A549 (cell line): ENCODE results near the gene CLN5. TPM values are rescaled to one million over a fixed set of nuclear protein-coding genes. Genes with fewer than 3 reads are reported as not detected.

Experiments used
- ATAC-seq, 2 experiments: fragments of 200-7000 bp in 1 of 2; fragments of >200 bp in 1 of 2; cut with Nextera tagmentation in 1 of 2; cut with Tn5 transposase in 1 of 2; 3 replicates each; pipeline versions ENCODE4 v1.8.0 to v1.9.1; 2018 to 2020; ENCODE audit warnings: mild to moderate bottlenecking in 1 of 2, moderate library complexity in 1 of 2
- CTCF ChIA-PET: fragments of 300-600 bp; sonication (Branson Sonifier 250); formaldehyde crosslinking; extraction: SDS; loops from one replicate; lab custom pipeline; 2021; ENCODE audit warnings: antibody characterized with exemption, inconsistent platforms; lab: Yijun Ruan, JAX
- POLR2A ChIA-PET: fragments of 350-600 bp; formaldehyde crosslinking; extraction: SDS; loops from one replicate; lab custom pipeline; 2021; ENCODE audit warnings: antibody characterized with exemption, inconsistent platforms; lab: Yijun Ruan, JAX
- DNase-seq, 2 experiments: peaks; one replicate each; pipeline versions ENCODE4 v3.0.0 to v3.0.0-alpha.2; 2011 to 2016; ENCODE audit warnings: low read depth in 1 of 2, low spot score in 1 of 2
- FAIRE-seq: peaks from 2 replicates; lab custom pipeline; 2011; peaks lifted over from hg19 to GRCh38; lab: Jason Lieb, UNC
- H3K27ac ChIP-seq, 2 experiments: fragments of >200 bp; sonication (Bioruptor Twin); formaldehyde crosslinking; 3 replicates each; pipeline ENCODE4 v1.5.1; 2016 to 2017
- H3K4me1 ChIP-seq: fragments of >200 bp; sonication (Bioruptor Twin); formaldehyde crosslinking; 3 replicates; pipeline ENCODE4 v1.6.1; 2016
- H3K4me2 ChIP-seq: fragments of >200 bp; sonication (Bioruptor Twin); formaldehyde crosslinking; 3 replicates; pipeline ENCODE4 v1.6.1; 2016
- H3K4me3 ChIP-seq: fragments of >200 bp; sonication (Bioruptor Twin); formaldehyde crosslinking; 3 replicates; pipeline ENCODE4 v1.5.1; 2016
- H3K9me3 ChIP-seq: fragments of >200 bp; sonication (Bioruptor Twin); formaldehyde crosslinking; 3 replicates; pipeline ENCODE4 v1.6.1; 2016
- CEBPB ChIP-seq, 2 experiments: fragments of >200 bp in 1 of 2; sonication (Bioruptor Twin) in 1 of 2; formaldehyde crosslinking in 1 of 2; IDR thresholded peaks; 2 replicates each; pipeline ENCODE4 v1.6.1; 2012 to 2016
- CHD2 ChIP-seq: fragments of 150-350 bp; IDR thresholded peaks from 2 replicates; pipeline ENCODE4 v1.6.1; 2014; ENCODE audit warnings: low read length; ENCODE audit not compliant: partially characterized antibody
- CHD4 ChIP-seq: fragments of 200-600 bp; sonication (generic); IDR thresholded peaks from 2 replicates; pipeline ENCODE4 v1.6.1; 2016; ENCODE audit warnings: antibody characterized with exemption, mild to moderate bottlenecking, borderline replicate concordance
- EHF ChIP-seq: fragments of 250-450 bp; sonication (Bioruptor Pico); IDR thresholded peaks from 2 replicates; pipeline ENCODE4 v1.5.0; 2020; ENCODE audit warnings: mild to moderate bottlenecking
- EHMT2 ChIP-seq: fragments of 200-600 bp; sonication (generic); IDR thresholded peaks from 2 replicates; pipeline ENCODE4 v1.6.1; 2016; ENCODE audit warnings: antibody characterized with exemption, low read depth, mild to moderate bottlenecking, moderate library complexity
- EP300 ChIP-seq, 2 experiments: fragments of >200 bp; sonication (Bioruptor Twin); formaldehyde crosslinking; IDR thresholded peaks; 2 replicates in 1 of 2; 3 replicates in 1 of 2; pipeline ENCODE4 v1.6.1; 2016 to 2017
- FOSB ChIP-seq: fragments of 250-450 bp; sonication (Bioruptor Pico); IDR thresholded peaks from 2 replicates; pipeline ENCODE4 v1.5.0; 2020; ENCODE audit warnings: mild to moderate bottlenecking, moderate library complexity
- FOSL2 ChIP-seq, 2 experiments: fragments of 450-650 bp in 1 of 2; fragments of >200 bp in 1 of 2; sonication (Bioruptor Twin) in 1 of 2; formaldehyde crosslinking; IDR thresholded peaks; 2 replicates each; pipeline versions ENCODE4 v1.5.0 to v1.6.1; 2016 to 2020; ENCODE audit warnings: mild to moderate bottlenecking in 1 of 2, moderate library complexity in 1 of 2
- GATA3 ChIP-seq: IDR thresholded peaks from 2 replicates; pipeline ENCODE4 v1.6.1; 2012; ENCODE audit warnings: borderline replicate concordance
- HEYL ChIP-seq: fragments of 250-450 bp; sonication (Bioruptor Pico); IDR thresholded peaks from 2 replicates; pipeline ENCODE4 v1.8.0; 2021; ENCODE audit warnings: mild to moderate bottlenecking, moderate library complexity
- JUN ChIP-seq, 2 experiments: fragments of >200 bp; sonication (Bioruptor Twin); formaldehyde crosslinking; IDR thresholded peaks; 2 replicates in 1 of 2; 3 replicates in 1 of 2; pipeline ENCODE4 v1.6.1; 2016 to 2017
- KDM5A ChIP-seq: fragments of 200-600 bp; sonication (generic); IDR thresholded peaks from 2 replicates; pipeline ENCODE4 v1.6.1; 2016; ENCODE audit warnings: antibody characterized with exemption, mild to moderate bottlenecking
- MAFK ChIP-seq: fragments of 450-650 bp; IDR thresholded peaks from 2 replicates; pipeline ENCODE4 v1.6.1; 2014; ENCODE audit not compliant: partially characterized antibody
- NFE2L2 ChIP-seq: fragments of 150-350 bp; conservative IDR thresholded peaks from 2 replicates; pipeline ENCODE4 v1.6.1; 2014; ENCODE audit warnings: low read length
- NR3C1 ChIP-seq: fragments of >200 bp; sonication (Bioruptor Twin); formaldehyde crosslinking; IDR thresholded peaks from 3 replicates; pipeline ENCODE4 v1.6.1; 2017
- POLR2AphosphoS2 ChIP-seq: conservative IDR thresholded peaks from 2 replicates; pipeline ENCODE4 v1.6.1; 2012; ENCODE audit warnings: low read length, improper control_type of control experiment, inconsistent platforms
- RCOR1 ChIP-seq: fragments of 150-350 bp; IDR thresholded peaks from 2 replicates; pipeline ENCODE4 v1.6.1; 2014; ENCODE audit warnings: antibody characterized with exemption, low read length, low read depth
- RFX5 ChIP-seq: fragments of 450-650 bp; IDR thresholded peaks from 2 replicates; pipeline ENCODE4 v1.7.1; 2014; ENCODE audit warnings: antibody characterized with exemption, mild to moderate bottlenecking, moderate library complexity
- SMC3 ChIP-seq: fragments of >200 bp; sonication (Bioruptor Twin); formaldehyde crosslinking; IDR thresholded peaks from 3 replicates; pipeline ENCODE4 v1.6.1; 2018; ENCODE audit warnings: inconsistent platforms
- TP53 ChIP-seq: fragments of 250-450 bp; sonication (Bioruptor Pico); IDR thresholded peaks from 2 replicates; pipeline ENCODE4 v1.5.0; 2021; ENCODE audit warnings: mild to moderate bottlenecking, moderate library complexity
- WGBS: methylation state at CpG from one replicate; pipeline ENCODE4 v1.1.6; 2017; ENCODE audit errors: missing lambda C conversion rate; 5-methylcytosine and 5-hydroxymethylcytosine counted together
- polyA plus RNA-seq, 4 experiments: library from polyadenylated mRNA; depleted of rRNA in 3 of 4; stranded (reverse); fragments of >200 nt; fragmentation: RNase III in 1 of 4; extraction: RNeasy Plus Mini Kit Qiagen cat#74134 plus additional on column Dnase treatment in 1 of 4; gene quantifications; 2 replicates in 3 of 4; 3 replicates in 1 of 4; pipeline ENCODE4 v1.2.3, GENCODE V29; 2011 to 2017
- TF ChIP-seq, protein P1 (sequence below): fragments of 200-600 bp; sonication (generic); IDR thresholded peaks from 2 replicates; pipeline ENCODE4 v1.6.1; 2016; ENCODE audit warnings: antibody characterized with exemption, mild to moderate bottlenecking, moderate library complexity
- TF ChIP-seq, protein P2 (sequence below): fragments of 450-650 bp; IDR thresholded peaks from 2 replicates; pipeline ENCODE4 v1.6.1; 2014; ENCODE audit warnings: antibody characterized with exemption
- TF ChIP-seq, protein P3 (sequence below): fragments of 150-350 bp; IDR thresholded peaks from 2 replicates; pipeline ENCODE4 v1.6.1; 2014; ENCODE audit warnings: low read depth, mild to moderate bottlenecking, low read length
- TF ChIP-seq, protein P4 (sequence below): IDR thresholded peaks from 2 replicates; pipeline ENCODE4 v1.6.1; 2012

The CLN5 gene
- polyA plus RNA-seq, 2 of the 4 experiments (the other 2 are of a cell fraction), result 11.7 to 21.1 TPM

DNA sequence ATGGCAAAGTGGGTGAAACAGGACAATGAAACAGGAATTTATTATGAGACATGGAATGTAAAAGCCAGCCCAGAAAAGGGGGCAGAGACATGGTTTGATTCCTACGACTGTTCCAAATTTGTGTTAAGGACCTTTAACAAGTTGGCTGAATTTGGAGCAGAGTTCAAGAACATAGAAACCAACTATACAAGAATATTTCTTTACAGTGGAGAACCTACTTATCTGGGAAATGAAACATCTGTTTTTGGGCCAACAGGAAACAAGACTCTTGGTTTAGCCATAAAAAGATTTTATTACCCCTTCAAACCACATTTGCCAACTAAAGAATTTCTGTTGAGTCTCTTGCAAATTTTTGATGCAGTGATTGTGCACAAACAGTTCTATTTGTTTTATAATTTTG lies 8.6 kb downstream of the CLN5 start:
- WGBS, result 95% methylated on average over 1 of the region's 1 CpG
- DNase-seq, result no peak
- no peaks in the 10 kb centered on the region for H3K9me3 ChIP-seq
- TF ChIP-seq, protein P1, sequence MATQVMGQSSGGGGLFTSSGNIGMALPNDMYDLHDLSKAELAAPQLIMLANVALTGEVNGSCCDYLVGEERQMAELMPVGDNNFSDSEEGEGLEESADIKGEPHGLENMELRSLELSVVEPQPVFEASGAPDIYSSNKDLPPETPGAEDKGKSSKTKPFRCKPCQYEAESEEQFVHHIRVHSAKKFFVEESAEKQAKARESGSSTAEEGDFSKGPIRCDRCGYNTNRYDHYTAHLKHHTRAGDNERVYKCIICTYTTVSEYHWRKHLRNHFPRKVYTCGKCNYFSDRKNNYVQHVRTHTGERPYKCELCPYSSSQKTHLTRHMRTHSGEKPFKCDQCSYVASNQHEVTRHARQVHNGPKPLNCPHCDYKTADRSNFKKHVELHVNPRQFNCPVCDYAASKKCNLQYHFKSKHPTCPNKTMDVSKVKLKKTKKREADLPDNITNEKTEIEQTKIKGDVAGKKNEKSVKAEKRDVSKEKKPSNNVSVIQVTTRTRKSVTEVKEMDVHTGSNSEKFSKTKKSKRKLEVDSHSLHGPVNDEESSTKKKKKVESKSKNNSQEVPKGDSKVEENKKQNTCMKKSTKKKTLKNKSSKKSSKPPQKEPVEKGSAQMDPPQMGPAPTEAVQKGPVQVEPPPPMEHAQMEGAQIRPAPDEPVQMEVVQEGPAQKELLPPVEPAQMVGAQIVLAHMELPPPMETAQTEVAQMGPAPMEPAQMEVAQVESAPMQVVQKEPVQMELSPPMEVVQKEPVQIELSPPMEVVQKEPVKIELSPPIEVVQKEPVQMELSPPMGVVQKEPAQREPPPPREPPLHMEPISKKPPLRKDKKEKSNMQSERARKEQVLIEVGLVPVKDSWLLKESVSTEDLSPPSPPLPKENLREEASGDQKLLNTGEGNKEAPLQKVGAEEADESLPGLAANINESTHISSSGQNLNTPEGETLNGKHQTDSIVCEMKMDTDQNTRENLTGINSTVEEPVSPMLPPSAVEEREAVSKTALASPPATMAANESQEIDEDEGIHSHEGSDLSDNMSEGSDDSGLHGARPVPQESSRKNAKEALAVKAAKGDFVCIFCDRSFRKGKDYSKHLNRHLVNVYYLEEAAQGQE, result no peak
- TF ChIP-seq RCOR1 (no peak), MAFK (no peak), NFE2L2 (no peak), CEBPB (IDR thresholded peaks at IDR 0.05) (no peak), NR3C1 (no peak), SMC3 (no peak), HEYL (CRISPR knock-in tag) (no peak), KDM5A (no peak), EHF (CRISPR knock-in tag) (no peak), RFX5 (no peak), FOSL2 (IDR thresholded peaks at IDR 0.05) (no peak), FOSL2 (CRISPR knock-in tag; IDR thresholded peaks at IDR 0.05) (no peak), FOSB (no peak)
- TF ChIP-seq, protein P2, sequence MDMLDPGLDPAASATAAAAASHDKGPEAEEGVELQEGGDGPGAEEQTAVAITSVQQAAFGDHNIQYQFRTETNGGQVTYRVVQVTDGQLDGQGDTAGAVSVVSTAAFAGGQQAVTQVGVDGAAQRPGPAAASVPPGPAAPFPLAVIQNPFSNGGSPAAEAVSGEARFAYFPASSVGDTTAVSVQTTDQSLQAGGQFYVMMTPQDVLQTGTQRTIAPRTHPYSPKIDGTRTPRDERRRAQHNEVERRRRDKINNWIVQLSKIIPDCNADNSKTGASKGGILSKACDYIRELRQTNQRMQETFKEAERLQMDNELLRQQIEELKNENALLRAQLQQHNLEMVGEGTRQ, result no peak
- TF ChIP-seq, protein P3, sequence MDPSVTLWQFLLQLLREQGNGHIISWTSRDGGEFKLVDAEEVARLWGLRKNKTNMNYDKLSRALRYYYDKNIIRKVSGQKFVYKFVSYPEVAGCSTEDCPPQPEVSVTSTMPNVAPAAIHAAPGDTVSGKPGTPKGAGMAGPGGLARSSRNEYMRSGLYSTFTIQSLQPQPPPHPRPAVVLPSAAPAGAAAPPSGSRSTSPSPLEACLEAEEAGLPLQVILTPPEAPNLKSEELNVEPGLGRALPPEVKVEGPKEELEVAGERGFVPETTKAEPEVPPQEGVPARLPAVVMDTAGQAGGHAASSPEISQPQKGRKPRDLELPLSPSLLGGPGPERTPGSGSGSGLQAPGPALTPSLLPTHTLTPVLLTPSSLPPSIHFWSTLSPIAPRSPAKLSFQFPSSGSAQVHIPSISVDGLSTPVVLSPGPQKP, result no peak
- no peak for FAIRE-seq
- ChIA-PET CTCF (no interaction called here), POLR2A (no interaction called here)
- no peak overlapping the region for H3K4me2 ChIP-seq
- H3K4me1 ChIP-seq, result 0 out of 3 replicates have a peak, but pooled peaks cover 2% of the 10 kb centered on the region
- H3K27ac ChIP-seq, result no peak overlapping the region
- ATAC-seq, result no peak
- H3K4me3 ChIP-seq, result no peak overlapping the region

DNA sequence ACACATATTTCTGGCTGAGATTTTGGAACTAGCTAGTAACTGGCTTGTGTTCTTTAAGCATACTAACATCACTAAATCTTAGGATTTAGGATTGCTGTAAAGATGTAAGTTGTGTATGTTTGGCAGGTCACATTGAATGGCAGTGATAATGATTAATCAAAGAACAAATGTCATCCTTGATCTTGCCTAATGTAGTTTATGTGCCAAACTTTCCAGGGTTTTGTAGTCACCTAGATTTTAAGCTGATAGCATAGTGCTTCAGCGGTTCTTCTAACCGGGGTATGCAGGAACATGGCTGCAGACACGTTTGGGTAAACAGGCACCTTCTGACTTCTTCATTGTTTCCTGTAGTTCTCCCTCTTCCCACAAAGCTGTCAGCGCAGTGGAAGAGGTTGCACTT lies 9.7 kb downstream of the CLN5 start:
- CTCF ChIA-PET, result interaction anchor here (0.7 to 1.9 kb wide), 8 partner anchors 10 to 1132 kb away, joined by 3 to 8 read pairs (median 4); partner anchors contain the start of gene CLN5
- H3K4me2 ChIP-seq, result no peak overlapping the region

More for the DNA sequence above, 9.7 kb downstream of the CLN5 start:
- POLR2A ChIA-PET, result no interaction called here
- H3K27ac ChIP-seq, result no peak overlapping the region
- no peaks in the 10 kb centered on the region for H3K9me3 ChIP-seq
- no peak overlapping the region for H3K4me3 ChIP-seq
- 0 out of 3 replicates have a peak, but pooled peaks cover 2% of the 10 kb centered on the region for H3K4me1 ChIP-seq
- 80% methylated on average over 4 of the region's 4 CpGs for WGBS
- TF ChIP-seq TP53, result no peak
- no peak for TF ChIP-seq GATA3
- no peak for TF ChIP-seq EHMT2
- TF ChIP-seq FOSL2 (IDR thresholded peaks at IDR 0.05), result no peak
- TF ChIP-seq FOSL2 (CRISPR knock-in tag; IDR thresholded peaks at IDR 0.05), result no peak
- TF ChIP-seq CHD4, result no peak
- no peak for TF ChIP-seq POLR2AphosphoS2
- TF ChIP-seq JUN (IDR thresholded peaks at IDR 0.05), result no peak
- TF ChIP-seq, protein P4, sequence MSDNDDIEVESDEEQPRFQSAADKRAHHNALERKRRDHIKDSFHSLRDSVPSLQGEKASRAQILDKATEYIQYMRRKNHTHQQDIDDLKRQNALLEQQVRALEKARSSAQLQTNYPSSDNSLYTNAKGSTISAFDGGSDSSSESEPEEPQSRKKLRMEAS, result no peak
- no peak for TF ChIP-seq EP300 (IDR thresholded peaks at IDR 0.05)
- no peak for TF ChIP-seq KDM5A
- no peak for TF ChIP-seq CHD2
- ATAC-seq (no peak), FAIRE-seq (no peak), DNase-seq (no peak)
